Measurements from ENCODE around the gene SEZ6L2.
"Not testable (repeated sequence)": the region's sequence is repeated elsewhere in the genome, so short reads cannot be mapped to it uniquely, and the experiment has no call there.

The SEZ6L2 gene

GRCh38 chr16:29849505-29849904, 49.8 kb downstream of the SEZ6L2 start:
- no peak for DNase-seq

- DNase-seq, result peak; percentile 14
These were observed 50.7 kb downstream of the SEZ6L2 start for GRCh38 chr16:29848420-29849297.

- no peak for DNase-seq
These were observed 53.7 kb downstream of the SEZ6L2 start for GRCh38 chr16:29845656-29846055.

- DNase-seq, result no peak
These were observed 54.6 kb downstream of the SEZ6L2 start for GRCh38 chr16:29844575-29845331.

GRCh38 chr16:29843931-29844330, 55.4 kb downstream of the SEZ6L2 start:
- DNase-seq, result no peak

GRCh38 chr16:29842732-29843346, 56.5 kb downstream of the SEZ6L2 start:
- DNase-seq, result no peak

- no peak for DNase-seq
These were observed 57.7 kb downstream of the SEZ6L2 start for GRCh38 chr16:29841631-29842030.

GRCh38 chr16:29840240-29840639, 59.1 kb downstream of the SEZ6L2 start:
- no peak for DNase-seq

GRCh38 chr16:29839822-29840221, 59.5 kb downstream of the SEZ6L2 start:
- DNase-seq, result no peak

- no peak for DNase-seq
These were observed 61.5 kb downstream of the SEZ6L2 start for GRCh38 chr16:29837841-29838240.

- DNase-seq, result no peak
These were observed 62.7 kb downstream of the SEZ6L2 start for GRCh38 chr16:29836623-29837022.

- no peak for DNase-seq
These were observed 63.4 kb downstream of the SEZ6L2 start for GRCh38 chr16:29835926-29836325.

GRCh38 chr16:29834079-29834478, 65.3 kb downstream of the SEZ6L2 start:
- DNase-seq, result no peak

GRCh38 chr16:29833219-29833618, 66.1 kb downstream of the SEZ6L2 start:
- DNase-seq, result not testable (repeated sequence)

- no peak for DNase-seq
These were observed 67.9 kb downstream of the SEZ6L2 start for GRCh38 chr16:29831490-29831889.

- DNase-seq, result no peak
These were observed 68.6 kb downstream of the SEZ6L2 start for GRCh38 chr16:29830774-29831173.

- DNase-seq, result no peak
These were observed 73.0 kb downstream of the SEZ6L2 start for GRCh38 chr16:29826342-29826695.

- DNase-seq, result no peak
These were observed 74.0 kb downstream of the SEZ6L2 start for GRCh38 chr16:29825145-29826044.

- no peak for DNase-seq
These were observed 74.7 kb downstream of the SEZ6L2 start for GRCh38 chr16:29824589-29825144.

- DNase-seq, result no peak
These were observed 77.7 kb downstream of the SEZ6L2 start for GRCh38 chr16:29821643-29822115.

All from GF-D8 (cell line).